ENCODE measurements around the gene LIF.

DNA sequence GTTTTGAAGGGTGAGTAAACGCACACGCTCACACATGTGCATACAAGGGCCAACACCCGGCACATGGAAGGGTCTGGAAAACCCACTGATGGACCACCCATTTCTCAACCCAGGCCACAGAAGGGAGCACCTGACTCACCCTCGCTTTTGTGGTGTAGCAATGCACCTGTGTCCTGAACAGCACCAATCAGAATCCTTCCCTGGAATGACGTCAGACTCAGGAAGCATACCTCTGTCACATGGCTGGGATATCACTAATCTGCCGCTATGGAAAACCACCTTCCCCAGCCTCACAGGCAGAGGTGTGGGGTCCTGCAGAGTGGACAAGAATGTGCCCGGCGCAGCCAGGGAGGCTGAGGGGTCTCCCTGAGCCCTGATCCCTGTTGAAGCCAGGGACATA, 29.1 kb upstream of the LIF start:
- TF ChIP-seq EP300 (IDR thresholded peaks at IDR 0.05) (no peak), CTCF (IDR thresholded peaks at IDR 0.05) (no peak)
